Measurements from ENCODE around the gene ST3GAL3. TPM values are rescaled to one million over a fixed set of nuclear protein-coding genes. Genes with fewer than 3 reads are reported as not detected.

ST3GAL3 gene
- total RNA-seq, 1 donor from 2014 or later = 9.9 TPM

DNA sequence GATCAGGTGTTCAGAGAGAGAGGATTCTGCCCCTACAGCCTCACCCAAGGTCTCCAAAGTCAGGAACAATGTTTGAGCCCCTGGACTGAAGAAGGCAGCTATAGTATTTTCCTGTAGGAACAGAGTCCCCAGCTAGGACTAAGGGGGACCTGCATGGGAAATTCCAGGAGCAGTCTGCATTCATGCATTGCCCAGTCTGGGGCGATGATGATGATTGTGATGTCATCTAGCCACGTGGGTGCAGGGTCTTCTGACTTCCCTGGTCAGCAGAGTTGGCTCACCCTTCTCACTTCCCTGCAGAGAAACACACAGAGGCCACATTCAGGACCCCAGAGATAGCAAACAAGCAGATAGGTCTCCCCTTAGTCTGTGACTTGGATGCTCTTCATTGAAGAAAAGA is 169.8 kb downstream of the ST3GAL3 start:
- DNase-seq (ENCODE audit: low read depth in 2 of 2) = no peak

DNA sequence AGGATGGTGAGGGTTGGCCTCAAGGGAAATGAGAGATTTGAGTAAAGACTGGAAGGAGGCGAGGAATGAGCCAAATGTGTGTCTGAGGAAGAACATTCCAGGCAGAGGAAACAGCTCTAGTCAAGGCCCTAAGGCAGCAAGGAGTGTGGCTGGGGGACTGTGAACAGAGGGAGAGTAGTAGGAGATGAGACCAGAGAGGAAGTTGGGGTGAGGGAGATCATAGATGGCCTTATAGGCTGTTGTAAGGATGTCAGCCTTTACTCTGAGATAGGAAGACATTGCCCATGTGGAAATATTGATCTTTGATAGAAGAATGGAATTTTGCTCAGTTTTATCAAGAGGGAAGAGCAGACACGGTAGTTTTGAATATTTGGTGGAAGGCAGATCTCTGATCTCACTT is 171.1 kb downstream of the ST3GAL3 start:
- DNase-seq (ENCODE audit: low read depth in 2 of 2) = no peak

DNA sequence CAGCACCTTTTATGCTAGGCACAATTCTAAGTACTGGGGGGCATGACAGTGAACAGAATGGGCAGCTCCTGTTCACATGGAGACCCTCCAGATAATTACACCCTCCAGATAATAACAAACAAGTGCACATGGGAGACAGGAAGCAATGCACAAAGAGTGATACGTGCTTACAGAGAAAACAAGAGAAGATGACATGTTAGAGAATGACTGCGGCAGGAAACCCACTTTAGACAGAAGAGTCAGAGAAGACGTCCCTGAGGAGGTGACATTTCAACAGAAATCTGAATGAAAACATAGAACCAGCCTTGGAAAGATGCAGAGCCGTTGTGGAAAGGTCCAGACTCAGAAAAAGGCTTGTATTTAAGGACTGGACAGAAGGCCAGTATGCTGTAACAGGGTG is 171.5 kb downstream of the ST3GAL3 start:
- no peak for DNase-seq (ENCODE audit: low read depth in 2 of 2)

DNA sequence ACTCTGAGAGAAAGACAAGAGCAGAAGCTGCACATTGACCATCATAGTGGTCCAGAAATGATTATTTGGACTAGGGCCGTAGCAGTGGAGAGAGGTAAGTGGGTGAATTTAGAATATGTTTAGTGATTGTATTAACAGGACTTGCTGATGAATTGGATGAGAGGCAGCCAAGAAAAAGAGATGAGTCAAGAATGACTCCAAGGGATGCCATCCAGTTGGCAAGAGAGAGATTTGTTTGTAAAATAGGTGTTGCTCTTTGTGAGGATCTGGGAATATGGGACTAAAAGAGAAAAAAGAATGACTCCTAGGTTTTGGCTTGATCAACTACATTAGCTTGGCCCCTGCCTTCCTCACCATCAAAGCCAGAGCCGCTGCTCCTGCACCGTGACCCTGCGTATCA is 172.1 kb downstream of the ST3GAL3 start:
- DNase-seq (ENCODE audit: low read depth in 2 of 2) = peak in 1 of 2 donors; percentile 17

DNA sequence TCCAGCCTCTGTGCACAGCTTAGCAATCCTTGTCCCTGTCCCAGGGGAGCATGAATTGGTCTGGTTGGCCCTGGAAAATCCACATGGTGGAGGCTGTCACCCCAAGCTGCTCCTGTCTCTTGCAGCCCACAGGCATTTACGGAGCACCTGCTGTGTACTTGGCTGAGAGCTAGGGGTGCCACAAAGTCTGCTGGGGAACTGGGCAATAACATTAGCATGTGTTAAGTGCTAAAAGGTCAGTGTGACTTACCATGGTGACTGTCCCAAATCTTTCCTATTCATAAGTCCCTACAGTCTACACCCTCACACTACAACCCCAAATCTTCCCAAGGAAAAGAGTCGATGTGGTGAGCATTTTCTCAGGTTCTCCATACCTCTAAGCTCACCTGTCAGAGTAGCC is 172.7 kb downstream of the ST3GAL3 start:
- DNase-seq (ENCODE audit: low read depth in 2 of 2) = no peak

DNA sequence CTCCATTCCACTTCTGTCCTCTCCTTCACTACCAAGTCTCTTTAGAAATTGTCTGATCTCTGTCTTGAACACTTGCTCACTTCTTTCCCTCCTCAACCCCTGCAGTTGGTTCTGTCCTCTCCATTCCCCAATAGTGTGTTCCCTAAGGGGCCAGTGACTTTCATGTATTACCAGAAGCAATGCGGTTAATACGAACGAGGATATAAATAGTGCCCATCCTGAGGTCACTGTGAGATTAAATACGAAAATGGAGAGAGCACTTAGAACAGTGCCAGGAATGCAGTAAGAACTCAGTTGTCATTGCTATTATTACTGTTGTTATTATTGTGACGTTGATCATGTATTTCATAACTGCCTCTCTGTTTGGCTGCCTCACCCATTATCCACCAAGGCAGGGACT is 173.3 kb downstream of the ST3GAL3 start:
- DNase-seq (ENCODE audit: low read depth in 2 of 2) = no peak

DNA sequence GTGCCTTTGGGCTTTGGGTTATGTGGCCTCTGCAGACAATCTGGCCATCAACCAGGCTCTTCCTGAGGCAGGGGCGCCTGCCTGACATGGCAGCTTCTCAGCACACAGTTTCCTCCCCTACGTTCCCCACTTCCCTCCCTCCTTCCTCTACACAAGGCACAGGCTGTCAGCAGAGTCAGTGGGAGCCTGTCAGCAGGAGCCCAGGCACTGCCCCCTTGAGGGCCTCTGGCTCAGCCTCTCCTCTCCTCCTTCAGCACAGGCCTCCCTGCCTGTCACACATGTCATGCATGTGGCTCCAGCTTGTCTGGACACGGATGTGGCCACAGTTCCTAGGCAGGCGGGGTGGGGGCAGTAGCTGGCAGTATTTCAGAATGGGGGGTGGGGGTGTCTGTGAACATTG is 174.1 kb downstream of the ST3GAL3 start:
- DNase-seq (ENCODE audit: low read depth in 2 of 2) = no peak

DNA sequence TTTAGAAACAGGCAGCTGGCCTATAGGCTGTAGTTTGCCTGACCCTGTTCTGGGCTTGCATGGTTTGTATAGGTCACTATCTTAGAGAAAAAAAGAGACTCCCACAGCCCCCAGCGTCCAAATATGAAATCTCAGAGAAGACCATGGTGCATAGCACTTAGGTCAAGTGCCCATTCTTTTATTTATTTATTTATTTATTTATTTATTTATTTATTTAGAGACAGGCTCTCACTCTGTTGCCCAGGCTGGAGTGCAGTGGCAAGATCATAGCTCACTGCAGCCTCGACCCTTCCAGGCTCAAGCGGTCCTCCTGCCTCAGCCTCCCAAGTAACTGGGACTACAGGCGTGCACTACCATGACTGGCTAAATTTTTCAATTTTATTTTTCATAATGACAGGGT is 175.4 kb downstream of the ST3GAL3 start:
- no peak for DNase-seq (ENCODE audit: low read depth in 2 of 2)

DNA sequence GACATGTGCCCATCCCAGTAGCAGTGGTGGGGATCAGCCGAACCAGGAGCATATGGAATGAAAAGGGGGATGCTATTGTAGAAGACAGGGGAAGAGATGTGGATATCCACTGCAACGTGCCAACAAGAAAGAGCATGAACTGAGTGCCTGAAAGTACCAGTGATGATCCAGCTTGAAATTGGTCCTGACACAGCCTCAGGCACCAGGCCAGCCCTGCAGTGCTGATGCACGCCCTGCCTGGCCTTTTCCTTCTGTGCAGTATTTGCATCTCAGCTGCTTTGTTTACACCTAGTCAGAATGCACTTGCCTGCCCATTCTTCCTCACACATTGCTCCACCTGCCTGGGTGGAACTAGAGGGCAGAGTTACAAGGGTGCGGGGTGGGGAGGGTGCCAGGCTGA is 176.0 kb downstream of the ST3GAL3 start:
- no peak for DNase-seq (ENCODE audit: low read depth in 2 of 2)

DNA sequence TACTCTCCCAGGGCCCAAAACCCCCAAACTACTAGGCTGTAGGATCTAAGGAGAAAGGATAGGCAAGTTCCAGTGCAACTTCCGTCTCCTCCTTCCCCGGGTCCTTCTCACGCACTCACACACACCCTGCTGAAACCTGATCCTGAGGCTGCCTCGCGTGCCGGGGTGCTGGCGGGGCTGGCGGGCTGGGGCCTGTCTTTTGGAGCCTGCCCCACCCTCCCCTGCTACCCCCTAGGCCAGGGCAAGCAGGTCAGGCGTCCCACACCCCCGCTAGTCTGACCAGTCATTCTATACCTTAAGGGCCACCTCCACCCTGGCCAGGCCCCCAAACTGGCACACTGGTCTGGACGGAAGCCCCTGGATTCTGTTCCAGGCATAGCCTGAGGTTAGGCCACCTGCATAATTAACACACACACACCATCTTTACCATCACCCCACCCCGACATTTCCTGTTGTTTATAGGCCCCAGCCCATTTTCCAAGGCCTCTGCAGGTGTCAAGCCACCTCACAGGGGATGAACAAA is 178.0 kb downstream of the ST3GAL3 start:
- DNase-seq (ENCODE audit: low read depth in 2 of 2) = no peak

DNA sequence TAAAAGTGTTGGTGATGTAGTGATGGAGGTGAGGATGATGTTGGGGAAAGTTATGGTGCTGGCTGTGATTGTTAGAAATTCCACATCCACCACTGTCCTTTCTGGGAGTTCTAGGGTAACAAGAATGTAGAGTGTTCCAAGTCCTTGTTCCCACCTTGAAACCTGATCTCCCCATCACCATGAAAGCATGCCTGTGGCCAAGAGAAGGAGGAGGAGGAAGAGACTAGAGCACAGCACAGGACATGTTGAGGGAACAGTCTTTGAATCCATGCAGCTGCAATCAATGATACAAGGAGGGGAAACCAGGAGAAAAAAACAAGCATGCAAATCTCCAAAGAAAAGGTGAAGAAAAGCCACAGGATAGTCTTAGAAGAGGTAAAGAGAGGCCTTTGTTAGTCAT is 180.4 kb downstream of the ST3GAL3 start:
- no peak for DNase-seq (ENCODE audit: low read depth in 2 of 2)

DNA sequence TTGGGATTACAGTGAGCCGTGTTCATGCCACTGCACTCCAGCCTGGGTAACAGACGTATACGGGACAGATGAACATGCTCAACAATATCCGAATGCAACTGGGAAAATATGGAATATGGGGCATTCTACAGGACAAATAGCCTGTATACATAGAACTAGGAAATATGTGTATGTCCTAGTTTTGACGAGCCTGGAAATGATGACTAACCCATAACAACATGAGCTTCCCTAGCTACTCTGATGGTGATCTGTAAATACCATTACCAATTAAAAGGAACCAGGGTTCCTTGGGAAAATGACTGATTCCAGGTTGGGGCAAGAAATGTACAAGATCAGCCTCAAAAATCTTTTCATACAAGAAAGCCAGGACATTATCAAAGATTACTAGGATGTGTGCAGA is 183.5 kb downstream of the ST3GAL3 start:
- peak; percentile 46 to 70 for DNase-seq (ENCODE audit: low read depth in 2 of 2)

DNA sequence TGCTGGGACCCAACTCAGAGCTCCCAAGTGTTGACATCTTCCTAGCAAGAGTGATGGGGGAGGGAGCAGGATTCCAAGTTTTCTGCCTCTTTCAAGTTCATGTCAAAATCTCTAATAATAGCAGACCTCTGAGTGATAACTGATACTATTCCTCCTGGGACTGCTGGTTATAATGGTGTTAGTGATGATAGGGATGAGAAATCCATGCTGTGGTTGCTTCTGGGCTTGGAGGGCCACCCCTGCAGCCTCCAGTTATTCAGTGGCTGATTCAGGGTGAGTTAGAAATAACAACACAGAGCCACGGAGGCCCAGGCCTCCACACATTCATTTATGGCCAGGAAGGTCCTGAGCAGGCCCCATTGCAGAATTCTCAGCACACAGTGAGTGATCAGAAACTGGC is 185.7 kb downstream of the ST3GAL3 start:
- DNase-seq (ENCODE audit: low read depth in 2 of 2) = no peak

DNA sequence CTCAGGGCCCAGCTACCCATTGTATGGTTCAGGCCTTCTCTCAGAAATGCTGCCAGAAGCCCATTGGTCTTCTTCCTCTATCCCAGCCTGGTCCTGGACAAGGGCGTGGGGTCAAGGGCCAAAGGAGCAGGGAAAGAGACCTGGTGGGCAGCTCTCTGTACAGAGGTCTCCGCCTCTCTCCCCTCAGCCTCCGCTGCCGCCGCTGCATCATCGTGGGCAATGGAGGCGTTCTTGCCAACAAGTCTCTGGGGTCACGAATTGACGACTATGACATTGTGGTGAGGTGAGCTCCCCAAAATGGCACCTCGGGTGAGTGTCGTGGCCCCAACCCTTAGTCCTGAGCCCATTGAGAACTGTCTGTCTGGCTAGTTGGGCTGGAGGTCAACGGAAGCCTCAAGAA is 191.6 kb downstream of the ST3GAL3 start:
- no peak for DNase-seq (ENCODE audit: low read depth in 2 of 2)

DNA sequence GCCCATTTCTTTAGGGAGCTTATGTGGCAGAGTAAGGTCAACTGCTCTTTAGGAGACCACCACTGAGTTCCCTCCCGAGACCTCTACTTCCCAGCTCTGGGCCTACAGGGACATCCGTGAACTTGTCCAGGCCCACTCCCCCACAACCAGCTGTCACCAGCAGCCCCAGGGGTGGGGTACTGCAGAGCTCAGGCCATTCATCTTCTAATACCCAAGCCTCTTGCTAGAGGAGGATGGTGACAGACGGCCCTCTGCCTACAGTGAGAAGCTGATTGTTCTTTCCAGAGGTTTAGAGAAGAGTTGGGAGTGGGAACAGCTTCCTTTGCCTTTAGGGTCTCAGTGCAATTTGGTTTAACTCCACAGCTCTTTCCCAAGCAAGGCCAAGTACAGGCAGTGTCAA is 193.1 kb downstream of the ST3GAL3 start:
- DNase-seq (ENCODE audit: low read depth in 2 of 2) = no peak

DNA sequence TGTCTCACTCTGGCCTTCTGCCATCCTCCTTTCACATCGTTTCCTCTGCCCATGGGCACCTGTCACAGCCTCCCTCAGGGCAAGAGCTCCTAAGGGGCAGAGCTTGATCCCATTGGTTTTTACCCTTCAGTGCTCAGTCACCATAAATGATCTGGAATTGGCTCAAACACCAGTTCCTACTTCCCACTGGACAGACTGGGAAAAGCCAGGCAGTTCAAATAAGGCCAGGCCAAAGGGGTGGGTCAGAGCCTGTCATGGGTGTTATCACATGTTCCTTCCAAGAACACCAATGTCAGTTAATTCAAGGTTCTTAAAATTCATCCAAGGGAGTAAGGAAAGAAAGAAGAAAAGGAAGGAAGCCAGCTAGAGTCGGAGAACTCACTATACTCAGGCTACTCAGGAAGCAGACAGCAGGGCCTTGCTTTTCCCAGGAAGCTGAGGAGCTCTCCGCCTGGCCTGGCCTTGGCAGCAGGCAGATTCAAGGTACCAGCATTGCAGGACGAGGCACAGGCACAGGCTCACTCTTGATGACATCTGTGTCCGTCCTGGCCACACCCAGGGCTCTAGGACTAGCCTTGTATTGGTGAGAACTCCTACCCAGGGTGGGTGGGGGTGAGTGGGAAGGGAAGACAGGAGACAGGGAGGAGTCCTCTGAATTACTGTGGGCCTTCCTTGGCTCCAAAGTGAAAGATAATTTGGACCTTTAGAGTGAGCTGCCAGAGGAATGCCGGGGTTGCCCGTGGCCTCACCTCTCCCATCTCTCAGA is 194.0 kb downstream of the ST3GAL3 start:
- peak in 1 of 2 donors; percentile 17 for DNase-seq (ENCODE audit: low read depth in 2 of 2)

DNA sequence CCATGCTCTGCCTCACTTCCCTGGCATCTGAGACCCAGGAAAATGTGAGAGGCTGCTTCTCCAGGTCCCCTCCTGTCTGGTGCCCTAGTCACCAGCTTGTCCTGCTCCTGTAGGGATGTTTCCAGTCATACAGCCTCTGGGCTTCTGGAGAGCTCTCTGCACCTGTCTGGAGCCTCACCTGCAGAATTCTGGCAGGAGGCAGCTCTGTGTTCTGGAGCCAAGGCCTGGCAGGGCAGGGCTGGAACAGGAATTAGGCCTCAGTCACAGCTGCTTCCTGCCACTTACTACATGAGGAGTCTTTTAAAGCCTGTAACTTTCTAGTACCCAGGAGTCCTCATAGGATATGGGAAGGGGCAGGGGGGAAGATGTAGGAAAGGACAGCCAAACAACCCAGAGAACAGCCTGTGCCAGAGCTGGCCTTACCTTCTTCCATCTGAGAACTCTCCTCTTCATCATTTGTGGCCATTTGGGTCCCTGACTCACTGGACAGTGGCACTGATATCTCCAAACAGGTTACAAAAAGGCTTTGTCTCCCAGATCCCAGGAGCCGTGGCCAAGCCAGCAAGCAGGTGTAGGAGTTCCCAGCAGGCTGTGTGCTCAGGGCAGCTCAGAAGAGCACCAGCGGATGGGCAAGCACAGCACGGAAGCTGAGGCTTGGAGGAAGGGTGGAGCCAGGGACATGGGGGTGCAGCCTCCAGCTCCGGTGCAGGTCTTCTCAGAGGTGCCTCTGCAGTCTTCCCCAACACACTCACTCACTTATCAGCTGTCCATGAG is 194.9 kb downstream of the ST3GAL3 start:
- DNase-seq (ENCODE audit: low read depth in 2 of 2) = peak in 1 of 2 donors; percentile 16

DNA sequence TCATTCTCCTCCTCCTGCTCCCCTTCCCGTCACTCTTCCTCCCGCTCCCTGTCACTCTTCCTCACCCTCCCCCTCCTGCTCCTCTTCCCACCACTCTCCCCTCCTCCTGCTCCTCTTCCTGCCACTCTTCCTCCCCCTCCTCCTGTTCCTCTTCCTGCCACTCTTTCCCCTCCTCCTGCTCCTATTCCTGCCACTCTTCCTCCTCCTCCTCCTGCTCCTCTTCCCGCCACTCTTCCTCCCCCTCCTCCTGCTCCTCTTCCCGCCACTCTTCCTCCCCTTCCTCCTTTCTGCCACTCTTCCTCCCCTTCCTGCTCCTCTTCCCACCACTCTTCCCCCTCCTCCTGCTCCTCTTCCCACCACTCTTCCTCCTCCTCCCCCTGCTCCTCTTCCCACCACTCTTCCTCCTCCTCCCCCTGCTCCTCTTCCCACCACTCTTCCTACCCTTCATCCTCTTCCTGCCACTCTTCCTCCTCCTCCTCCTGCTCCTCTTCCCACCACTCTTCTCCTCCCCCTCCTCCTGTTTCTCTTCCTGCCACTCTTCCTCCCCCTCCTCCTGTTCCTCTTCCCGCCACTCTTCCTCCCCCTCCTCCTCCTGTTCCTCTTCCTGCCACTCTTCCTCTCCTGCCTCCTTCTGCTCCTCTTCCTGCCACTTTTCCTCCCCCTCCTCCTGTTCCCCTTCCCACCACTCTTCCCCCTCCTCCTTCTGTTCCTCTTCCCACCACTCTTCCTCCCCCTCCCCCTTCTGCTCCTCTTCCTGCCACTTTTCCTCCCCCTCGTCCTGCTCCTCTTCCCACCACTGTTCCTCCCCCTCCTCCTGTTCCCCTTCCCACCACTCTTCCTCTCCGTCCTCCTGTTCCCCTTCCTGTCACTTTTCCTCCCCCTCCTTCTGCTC is 197.6 kb downstream of the ST3GAL3 start:
- no peak for DNase-seq (ENCODE audit: low read depth in 2 of 2)

DNA sequence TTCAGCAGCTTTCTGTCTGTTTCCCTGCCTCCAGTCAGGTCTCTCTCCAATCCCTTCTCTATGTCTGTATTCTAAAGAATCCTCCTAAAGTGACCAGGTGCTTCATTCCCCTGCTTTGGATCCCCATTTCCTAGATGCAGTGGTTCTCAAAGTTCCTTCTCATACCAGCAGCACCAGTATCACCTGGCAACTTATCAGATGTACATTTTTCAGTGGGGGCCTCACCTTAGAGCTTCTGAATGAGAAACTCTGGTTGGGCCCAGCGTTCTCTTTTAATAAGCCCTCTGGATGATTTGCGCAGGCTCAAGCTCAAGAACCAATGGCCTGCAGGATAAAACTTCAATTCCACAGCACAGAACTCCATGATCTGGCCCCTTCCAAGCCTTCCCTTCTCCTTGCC is 200.9 kb downstream of the ST3GAL3 start:
- DNase-seq (ENCODE audit: low read depth in 2 of 2) = no peak

DNA sequence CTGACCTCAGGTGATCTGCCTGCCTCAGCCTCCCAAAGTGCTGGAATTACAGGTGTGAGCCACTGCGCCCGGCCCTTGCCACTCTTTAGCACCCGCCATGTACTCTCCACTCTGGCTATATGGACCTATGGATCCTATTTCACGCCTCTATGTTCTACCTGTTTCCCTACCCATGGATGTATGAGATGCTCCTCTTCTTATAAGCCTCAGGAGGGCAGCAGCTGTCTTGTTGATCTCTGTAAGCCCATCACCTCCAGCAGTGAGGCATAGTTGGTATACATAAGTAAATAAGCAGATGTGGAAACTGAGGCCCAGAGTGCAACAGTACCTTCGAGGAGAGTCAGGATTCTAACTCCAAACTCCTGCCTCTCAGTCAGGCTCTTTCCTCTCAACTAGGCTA is 201.5 kb downstream of the ST3GAL3 start:
- no peak for DNase-seq (ENCODE audit: low read depth in 2 of 2)

DNA sequence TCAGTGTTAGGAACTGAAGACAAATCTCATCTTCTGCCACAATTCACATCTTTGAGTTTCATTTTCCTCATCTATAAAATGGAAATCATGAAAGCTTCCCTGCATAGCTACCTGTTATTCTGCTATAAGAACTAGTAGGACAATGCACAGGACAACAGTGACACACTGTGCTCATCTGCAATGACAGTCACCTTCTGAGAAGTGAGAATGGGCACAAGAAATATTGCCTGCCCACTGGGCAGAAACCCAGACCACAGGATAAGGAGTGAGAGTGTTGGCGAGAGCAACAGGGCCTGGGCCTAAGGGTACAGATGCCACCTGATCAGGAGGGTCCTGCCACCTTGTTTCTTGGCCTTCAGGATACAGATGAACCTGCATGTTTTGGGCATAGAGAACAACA is 203.0 kb downstream of the ST3GAL3 start:
- DNase-seq (ENCODE audit: low read depth in 2 of 2) = no peak

DNA sequence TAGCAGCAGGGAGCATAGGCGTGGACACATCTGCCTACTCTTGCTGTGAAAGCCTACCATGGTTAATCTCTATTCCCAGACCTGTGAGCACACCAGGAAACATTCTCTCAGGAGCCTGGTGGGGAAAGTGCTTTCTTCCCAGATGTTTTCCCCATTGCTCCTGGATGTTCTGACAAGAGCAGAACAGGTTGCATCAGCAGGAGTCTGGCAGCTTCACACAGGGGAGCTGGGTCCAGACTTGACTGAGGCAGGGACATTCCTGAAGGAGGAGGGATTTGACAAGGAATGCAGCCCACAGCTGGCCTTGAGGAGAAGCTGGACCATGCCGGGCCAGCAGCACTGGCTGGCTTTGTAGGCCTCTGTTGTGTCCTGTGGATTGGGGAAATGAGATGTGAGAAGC is 205.3 kb downstream of the ST3GAL3 start:
- DNase-seq (ENCODE audit: low read depth in 2 of 2) = no peak
